Measurements from ENCODE around the gene FHIT. TPM values are rescaled to one million over a fixed set of nuclear protein-coding genes. Genes with fewer than 3 reads are reported as not detected.

The FHIT gene
- total and polyA plus RNA-seq, 2 experiments from 2014 or later: 9.7 to 16.2 TPM

GRCh38 chr3:61136191-61136590 is 115.1 kb downstream of the FHIT start:
- 88% methylated on average over 4 of the region's 5 CpGs for WGBS (ENCODE audit: low lambda C conversion rate, missing lambda C conversion rate)
- Histone ChIP-seq H3K9me2 (replicated peaks; ENCODE audit: insufficient read depth) (no peaks in the 10 kb centered on the region), H2AFZ (no peak overlapping the region), H3K4me1 (ENCODE audit: insufficient read depth) (no peaks in the 10 kb centered on the region), H3K79me2 (no peaks in the 10 kb centered on the region), H3K27ac (no peak overlapping the region), H3K36me3 (replicated peaks; ENCODE audit: insufficient read depth, low read depth) (no peaks in the 10 kb centered on the region), H4K20me1 (ENCODE audit: insufficient read depth, poor library complexity, severe bottlenecking) (no peaks in the 10 kb centered on the region), H3K27me3 (no peaks in the 10 kb centered on the region), H3K4me3 (no peak overlapping the region), H3K4me2 (no peak overlapping the region), H3K9me3 (ENCODE audit: low read depth) (no peaks in the 10 kb centered on the region)
- DNase-seq (ENCODE audit: low spot score): no peak
- no peak for TF ChIP-seq EZH2 (IDR thresholded peaks at IDR 0.05; ENCODE audit: borderline replicate concordance)
- no peak for TF ChIP-seq CTCF (IDR thresholded peaks at IDR 0.05; ENCODE audit: poor library complexity)
- TF ChIP-seq EZH2phosphoT487 (IDR thresholded peaks at IDR 0.05; ENCODE audit: low read depth, severe bottlenecking, unreplicated experiment): no peak

- Histone ChIP-seq H3K79me2 (no peaks in the 10 kb centered on the region), H4K20me1 (ENCODE audit: insufficient read depth, poor library complexity, severe bottlenecking) (no peaks in the 10 kb centered on the region), H3K4me2 (no peak overlapping the region), H2AFZ (no peak overlapping the region), H3K9me2 (replicated peaks; ENCODE audit: insufficient read depth) (no peaks in the 10 kb centered on the region), H3K9me3 (ENCODE audit: low read depth) (no peaks in the 10 kb centered on the region), H3K4me3 (no peak overlapping the region), H3K27me3 (no peaks in the 10 kb centered on the region), H3K36me3 (replicated peaks; ENCODE audit: insufficient read depth, low read depth) (no peaks in the 10 kb centered on the region), H3K4me1 (ENCODE audit: insufficient read depth) (no peaks in the 10 kb centered on the region), H3K27ac (no peak overlapping the region)
- no peak for TF ChIP-seq EZH2 (IDR thresholded peaks at IDR 0.05; ENCODE audit: borderline replicate concordance)
- TF ChIP-seq EZH2phosphoT487 (IDR thresholded peaks at IDR 0.05; ENCODE audit: low read depth, severe bottlenecking, unreplicated experiment): no peak
- no peak for TF ChIP-seq CTCF (IDR thresholded peaks at IDR 0.05; ENCODE audit: poor library complexity)
- no peak for DNase-seq (ENCODE audit: low spot score)
- WGBS (ENCODE audit: low lambda C conversion rate, missing lambda C conversion rate): 88% methylated on average over 3 of the region's 3 CpGs
Observed at GRCh38 chr3:61134532-61134931, 116.7 kb downstream of the FHIT start.

- H3K4me3 ChIP-seq: no peak overlapping the region
- TF ChIP-seq EZH2 (IDR thresholded peaks at IDR 0.05; ENCODE audit: borderline replicate concordance) (no peak), CTCF (IDR thresholded peaks at IDR 0.05; ENCODE audit: poor library complexity) (no peak), EZH2phosphoT487 (IDR thresholded peaks at IDR 0.05; ENCODE audit: low read depth, severe bottlenecking, unreplicated experiment) (no peak)
- H3K4me1 ChIP-seq (ENCODE audit: insufficient read depth): no peaks in the 10 kb centered on the region
- no peaks in the 10 kb centered on the region for H3K79me2 ChIP-seq
- H3K27ac ChIP-seq: no peak overlapping the region
- H3K36me3 ChIP-seq (replicated peaks; ENCODE audit: insufficient read depth, low read depth): no peaks in the 10 kb centered on the region
- no peaks in the 10 kb centered on the region for H3K27me3 ChIP-seq
- no peak overlapping the region for H2AFZ ChIP-seq
- H3K4me2 ChIP-seq: no peak overlapping the region
- no peaks in the 10 kb centered on the region for H4K20me1 ChIP-seq (ENCODE audit: insufficient read depth, poor library complexity, severe bottlenecking)
- no peak for DNase-seq (ENCODE audit: low spot score)
- H3K9me3 ChIP-seq (ENCODE audit: low read depth): no peaks in the 10 kb centered on the region
- H3K9me2 ChIP-seq (replicated peaks; ENCODE audit: insufficient read depth): no peaks in the 10 kb centered on the region
Observed at GRCh38 chr3:61132062-61132461, 119.2 kb downstream of the FHIT start.

- H3K9me2 ChIP-seq (replicated peaks; ENCODE audit: insufficient read depth): no peaks in the 10 kb centered on the region
- no peak overlapping the region for H3K27ac ChIP-seq
- H2AFZ ChIP-seq: no peak overlapping the region
- H3K4me3 ChIP-seq: no peak overlapping the region
- no peaks in the 10 kb centered on the region for H3K27me3 ChIP-seq
- DNase-seq (ENCODE audit: low spot score): no peak
- 83% methylated on average over 2 of the region's 2 CpGs for WGBS (ENCODE audit: low lambda C conversion rate, missing lambda C conversion rate)
- TF ChIP-seq EZH2 (IDR thresholded peaks at IDR 0.05; ENCODE audit: borderline replicate concordance) (no peak), CTCF (IDR thresholded peaks at IDR 0.05; ENCODE audit: poor library complexity) (no peak), EZH2phosphoT487 (IDR thresholded peaks at IDR 0.05; ENCODE audit: low read depth, severe bottlenecking, unreplicated experiment) (no peak)
- H3K79me2 ChIP-seq: no peaks in the 10 kb centered on the region
- no peaks in the 10 kb centered on the region for H3K9me3 ChIP-seq (ENCODE audit: low read depth)
- no peaks in the 10 kb centered on the region for H3K36me3 ChIP-seq (replicated peaks; ENCODE audit: insufficient read depth, low read depth)
- no peak overlapping the region for H3K4me2 ChIP-seq
- peaks cover 5% of the 10 kb centered on the region for H3K4me1 ChIP-seq (ENCODE audit: insufficient read depth)
- no peaks in the 10 kb centered on the region for H4K20me1 ChIP-seq (ENCODE audit: insufficient read depth, poor library complexity, severe bottlenecking)
Observed at GRCh38 chr3:61118830-61119229, 132.4 kb downstream of the FHIT start.

Data from hepatocyte (in vitro differentiated cells).